ENCODE results near the gene FGR.

Gene FGR

GRCh38 chr1:27588256-27589232 is 46.4 kb downstream of the FGR start:
- DNase-seq (ENCODE audit: low spot score): peak; percentile 81

- no peak for DNase-seq (ENCODE audit: low spot score)
Observed at GRCh38 chr1:27585684-27586083, 49.3 kb downstream of the FGR start.

GRCh38 chr1:27584453-27584852 is 50.5 kb downstream of the FGR start:
- DNase-seq (ENCODE audit: low spot score): no peak

GRCh38 chr1:27583479-27583878 is 51.5 kb downstream of the FGR start:
- DNase-seq (ENCODE audit: low spot score): no peak

- no peak for DNase-seq (ENCODE audit: low spot score)
Observed at GRCh38 chr1:27581823-27582243, 53.2 kb downstream of the FGR start.

GRCh38 chr1:27577504-27578188 is 57.3 kb downstream of the FGR start:
- DNase-seq (ENCODE audit: low spot score): no peak

GRCh38 chr1:27576806-27577227 is 58.2 kb downstream of the FGR start:
- DNase-seq (ENCODE audit: low spot score): no peak

- peak; percentile 79 for DNase-seq (ENCODE audit: low spot score)
Observed at GRCh38 chr1:27575840-27576331, 59.1 kb downstream of the FGR start.

- peak; percentile 88 for DNase-seq (ENCODE audit: low spot score)
Observed at GRCh38 chr1:27574871-27575831, 59.8 kb downstream of the FGR start.

GRCh38 chr1:27574001-27574781 is 60.8 kb downstream of the FGR start:
- DNase-seq (ENCODE audit: low spot score): no peak

- peak; percentile 72 for DNase-seq (ENCODE audit: low spot score)
Observed at GRCh38 chr1:27572679-27573426, 62.1 kb downstream of the FGR start.

- DNase-seq (ENCODE audit: low spot score): no peak
Observed at GRCh38 chr1:27572019-27572678, 62.8 kb downstream of the FGR start.

GRCh38 chr1:27571439-27572018 is 63.5 kb downstream of the FGR start:
- no peak for DNase-seq (ENCODE audit: low spot score)

- DNase-seq (ENCODE audit: low spot score): no peak
Observed at GRCh38 chr1:27570784-27571183, 64.2 kb downstream of the FGR start.

- DNase-seq (ENCODE audit: low spot score): no peak
Observed at GRCh38 chr1:27570356-27570755, 64.6 kb downstream of the FGR start.

- DNase-seq (ENCODE audit: low spot score): no peak
Observed at GRCh38 chr1:27569506-27570291, 65.3 kb downstream of the FGR start.

GRCh38 chr1:27569088-27569460 is 65.9 kb downstream of the FGR start:
- DNase-seq (ENCODE audit: low spot score): no peak

GRCh38 chr1:27568300-27569087 is 66.5 kb downstream of the FGR start:
- peak; percentile 93 for DNase-seq (ENCODE audit: low spot score)

All from AG08395 (cell line).